ENCODE results near the gene ZNF385A.

ZNF385A gene

DNA sequence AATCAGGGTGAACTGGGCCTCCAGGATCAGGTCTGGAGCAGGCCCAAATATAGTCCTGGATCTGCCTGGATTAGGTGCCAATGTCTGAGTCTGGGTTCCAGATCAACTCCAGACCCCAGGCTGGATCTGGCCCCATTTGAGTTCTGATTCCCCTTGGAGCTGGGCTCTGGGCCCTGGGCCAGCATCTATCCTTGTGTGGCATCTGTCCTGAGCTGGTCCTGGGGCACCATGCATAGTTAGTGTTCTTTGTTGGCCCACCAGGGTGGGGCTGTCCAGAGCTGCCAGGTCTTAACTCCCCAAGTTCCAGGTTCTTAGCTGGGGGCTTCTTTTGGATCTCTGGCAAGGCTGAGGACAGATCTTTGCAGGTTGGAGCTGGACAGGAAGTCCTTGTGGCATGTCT, 11.0 kb upstream of the ZNF385A start:
- no peak overlapping the region for H3K4me3 ChIP-seq (ENCODE audit: low read depth, low read length)
- TF ChIP-seq, protein P1, sequence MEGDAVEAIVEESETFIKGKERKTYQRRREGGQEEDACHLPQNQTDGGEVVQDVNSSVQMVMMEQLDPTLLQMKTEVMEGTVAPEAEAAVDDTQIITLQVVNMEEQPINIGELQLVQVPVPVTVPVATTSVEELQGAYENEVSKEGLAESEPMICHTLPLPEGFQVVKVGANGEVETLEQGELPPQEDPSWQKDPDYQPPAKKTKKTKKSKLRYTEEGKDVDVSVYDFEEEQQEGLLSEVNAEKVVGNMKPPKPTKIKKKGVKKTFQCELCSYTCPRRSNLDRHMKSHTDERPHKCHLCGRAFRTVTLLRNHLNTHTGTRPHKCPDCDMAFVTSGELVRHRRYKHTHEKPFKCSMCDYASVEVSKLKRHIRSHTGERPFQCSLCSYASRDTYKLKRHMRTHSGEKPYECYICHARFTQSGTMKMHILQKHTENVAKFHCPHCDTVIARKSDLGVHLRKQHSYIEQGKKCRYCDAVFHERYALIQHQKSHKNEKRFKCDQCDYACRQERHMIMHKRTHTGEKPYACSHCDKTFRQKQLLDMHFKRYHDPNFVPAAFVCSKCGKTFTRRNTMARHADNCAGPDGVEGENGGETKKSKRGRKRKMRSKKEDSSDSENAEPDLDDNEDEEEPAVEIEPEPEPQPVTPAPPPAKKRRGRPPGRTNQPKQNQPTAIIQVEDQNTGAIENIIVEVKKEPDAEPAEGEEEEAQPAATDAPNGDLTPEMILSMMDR (IDR thresholded peaks at IDR 0.05; ENCODE audit: low read depth, low read length), result no peak

DNA sequence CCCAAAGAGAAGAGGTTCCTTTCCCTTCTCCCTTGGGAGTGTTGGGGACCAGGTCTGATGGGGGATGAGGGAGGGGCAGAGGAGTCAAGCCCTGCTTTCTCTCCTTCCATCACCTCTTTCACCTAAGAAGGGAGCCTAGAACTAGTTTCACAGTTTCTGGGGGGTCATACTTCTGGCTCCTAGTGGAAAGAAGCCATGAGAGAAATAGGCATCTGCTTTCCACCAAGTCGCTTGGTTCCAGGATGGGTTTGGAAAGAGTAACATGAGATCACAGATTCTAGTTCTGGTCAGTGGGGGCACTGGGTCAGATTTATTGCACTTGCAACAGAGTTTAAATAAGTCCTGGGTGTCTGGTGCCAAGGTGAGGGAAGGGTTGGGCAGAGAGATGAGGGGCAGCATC, 10.5 kb upstream of the ZNF385A start:
- H3K4me3 ChIP-seq (ENCODE audit: low read depth, low read length), result no peak overlapping the region
- TF ChIP-seq, protein P1 (IDR thresholded peaks at IDR 0.05; ENCODE audit: low read depth, low read length), result no peak

DNA sequence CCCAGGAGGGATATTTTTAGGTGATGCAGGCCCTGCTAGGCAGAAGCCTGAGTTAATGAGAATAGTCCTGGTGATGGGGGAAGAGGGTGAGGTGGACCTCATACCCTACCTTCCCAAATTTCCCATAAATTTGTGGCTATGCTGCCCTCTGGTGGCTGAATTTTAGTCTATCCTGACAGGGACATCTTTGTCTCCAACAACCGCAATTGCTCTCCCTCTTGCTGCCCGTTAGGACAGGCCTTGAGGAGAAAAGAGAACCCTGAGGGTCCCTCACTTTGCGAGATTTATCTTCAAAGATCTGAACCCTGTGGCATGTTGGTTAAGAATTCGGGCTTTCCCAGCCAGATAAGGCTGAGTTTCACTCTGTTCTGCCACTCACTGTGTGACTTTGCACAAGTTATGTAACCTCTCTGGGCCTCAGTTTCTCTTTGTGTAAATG, 9.8 kb upstream of the ZNF385A start:
- no peak overlapping the region for H3K4me3 ChIP-seq (ENCODE audit: low read depth, low read length)
- TF ChIP-seq, protein P1 (IDR thresholded peaks at IDR 0.05; ENCODE audit: low read depth, low read length), result peak; percentile 55

DNA sequence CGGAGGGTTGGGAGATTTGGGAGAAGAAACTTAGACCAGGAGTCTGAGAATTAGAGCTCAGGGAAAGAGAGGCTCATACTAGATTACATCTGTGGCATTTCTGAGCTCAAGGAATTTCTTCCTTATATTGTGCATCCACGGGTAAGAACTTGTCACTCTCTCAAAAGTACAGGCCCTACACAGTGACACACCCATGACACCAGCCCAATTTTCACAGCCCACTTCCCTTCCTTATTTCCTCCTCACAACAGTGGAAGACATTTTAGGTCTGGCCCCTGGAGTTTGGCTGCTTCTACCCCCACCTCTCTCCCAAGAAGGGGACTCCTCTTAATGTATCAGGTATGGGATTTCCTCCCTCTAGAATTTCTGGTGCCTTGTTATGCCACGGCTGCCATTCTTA, 9.2 kb upstream of the ZNF385A start:
- TF ChIP-seq, protein P1 (IDR thresholded peaks at IDR 0.05; ENCODE audit: low read depth, low read length), result no peak
- no peak overlapping the region for H3K4me3 ChIP-seq (ENCODE audit: low read depth, low read length)

DNA sequence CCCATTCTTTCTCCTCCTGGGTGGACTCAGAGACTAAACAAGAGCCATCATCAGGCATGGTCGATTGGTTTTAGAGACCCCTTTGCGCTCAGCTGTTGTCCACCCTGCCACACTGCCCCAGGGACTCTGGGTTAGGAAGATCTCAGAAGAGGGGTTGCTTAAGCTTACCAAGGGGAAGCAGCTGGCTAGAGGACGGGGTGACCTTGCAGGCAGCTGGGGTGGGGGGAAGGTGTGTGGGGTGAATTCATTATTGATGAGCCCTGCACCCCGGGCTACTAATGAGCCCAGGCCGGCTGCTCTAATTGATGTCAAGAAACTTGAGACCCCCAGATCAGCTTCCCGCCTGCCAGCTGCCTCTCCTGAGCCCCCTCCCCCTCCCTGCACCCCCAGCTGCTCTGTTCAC, 8.7 kb upstream of the ZNF385A start:
- no peak overlapping the region for H3K4me3 ChIP-seq (ENCODE audit: low read depth, low read length)
- TF ChIP-seq, protein P1 (IDR thresholded peaks at IDR 0.05; ENCODE audit: low read depth, low read length), result no peak

DNA sequence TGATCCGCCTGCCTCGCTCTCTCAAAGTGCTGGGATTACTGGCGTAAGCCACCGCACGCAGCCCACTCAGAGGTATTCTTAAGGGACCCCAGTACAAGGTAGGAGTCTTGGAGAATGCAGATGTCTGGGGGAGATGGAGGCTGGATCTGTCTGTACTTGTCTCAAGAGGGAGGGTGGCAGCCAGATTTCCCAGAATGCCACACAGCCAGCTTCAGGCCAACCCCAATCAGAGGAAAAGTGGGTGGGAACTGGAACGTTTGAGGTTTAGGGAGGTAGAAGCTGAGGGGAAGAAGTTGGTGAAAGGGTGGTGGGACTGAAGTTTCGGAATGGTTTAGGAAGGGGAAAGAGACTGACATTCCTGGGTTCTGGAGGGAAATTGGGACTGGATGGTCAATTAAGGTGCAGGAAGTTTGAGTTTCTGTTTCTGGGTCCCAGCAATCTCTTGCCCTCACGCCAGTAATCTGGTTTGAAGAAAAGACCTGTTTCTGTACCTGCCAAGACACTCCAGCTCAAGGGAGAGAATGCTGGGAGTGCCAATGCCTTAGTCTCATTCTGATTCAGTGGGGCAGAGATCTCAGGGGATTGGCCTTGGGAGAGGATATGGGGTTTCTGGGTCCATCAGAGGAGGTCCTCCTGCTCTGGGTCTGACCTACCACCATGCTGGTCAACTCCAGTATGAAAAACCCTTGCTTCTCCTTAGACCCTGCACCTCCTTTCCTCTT, 8.1 kb upstream of the ZNF385A start:
- TF ChIP-seq, protein P1 (IDR thresholded peaks at IDR 0.05; ENCODE audit: low read depth, low read length), result no peak
- no peak overlapping the region for H3K4me3 ChIP-seq (ENCODE audit: low read depth, low read length)

DNA sequence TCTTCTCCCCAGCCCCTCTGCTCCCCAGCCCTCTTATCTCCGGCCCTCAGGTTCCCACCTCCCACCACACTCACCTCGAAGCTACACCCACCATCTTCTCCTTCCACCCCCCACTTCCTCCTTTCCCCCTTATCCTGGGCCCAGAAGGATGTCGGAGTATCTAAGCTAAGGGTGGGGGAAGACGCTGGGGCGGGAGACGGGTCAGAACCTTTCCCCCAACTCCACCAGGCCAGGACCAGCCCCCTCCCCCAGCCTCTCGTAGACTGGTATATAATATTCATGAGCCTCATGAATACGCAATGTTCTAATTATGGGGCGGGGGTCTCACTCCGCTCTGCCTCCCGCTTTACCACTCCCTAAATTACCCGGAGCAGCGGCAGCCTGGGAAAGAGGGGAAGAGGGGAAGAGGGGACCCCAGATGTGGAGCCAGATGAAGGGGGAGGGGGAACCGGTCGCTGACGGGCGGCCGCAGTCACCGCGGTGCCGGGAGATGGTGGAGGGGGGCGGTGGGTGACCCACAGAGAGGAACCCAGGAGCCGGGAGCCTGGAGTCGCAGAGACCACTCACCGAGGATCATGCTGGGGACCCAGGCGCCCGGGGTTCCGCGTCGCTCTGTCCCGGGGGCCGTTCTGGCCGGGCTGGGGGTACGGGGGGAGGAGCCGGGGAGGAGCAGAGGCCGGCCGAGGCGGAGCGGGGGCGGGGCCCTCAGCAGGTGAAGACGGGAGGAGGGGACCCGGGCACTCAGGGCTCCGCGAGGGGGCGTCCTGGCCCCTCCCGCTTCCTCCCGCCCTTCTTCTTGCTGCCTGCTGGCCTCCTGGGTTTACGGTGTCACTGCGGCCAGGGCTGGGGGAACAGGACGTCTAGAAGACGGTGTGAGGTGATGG, 6.4 kb upstream of the ZNF385A start:
- H3K4me3 ChIP-seq (ENCODE audit: low read depth, low read length), result no peak overlapping the region
- TF ChIP-seq, protein P1 (IDR thresholded peaks at IDR 0.05; ENCODE audit: low read depth, low read length), result no peak
